Esophagus mucosa (tissue), 1 donor: Measurements from ENCODE around the gene LTF. TPM values are rescaled to one million over a fixed set of nuclear protein-coding genes. Genes with fewer than 3 reads are reported as not detected.

Source experiments
- ATAC-seq: fragments of 200-7000 bp; cut with Tn5 transposase; one replicate; pipeline ENCODE4 v1.9.1; 2020
- total RNA-seq: library from RNA; stranded (reverse); gene quantifications from one replicate; pipeline ENCODE4 v1.2.4, GENCODE V29; 2023
- donor health status: DM: yes; HTN: yes; CAD: no.

Gene LTF
- total RNA-seq, 1 donor from 2014 or later, result 108 TPM

- ATAC-seq, result no peak
Observed at GRCh38 chr3:46467562-46467961, 2.9 kb upstream of the LTF start.

GRCh38 chr3:46466871-46467403 is 2.2 kb upstream of the LTF start:
- no peak for ATAC-seq

GRCh38 chr3:46466273-46466672 is 1.6 kb upstream of the LTF start:
- peak; percentile 9 for ATAC-seq

- no peak for ATAC-seq
Observed at GRCh38 chr3:46465196-46465520, 453 bp upstream of the LTF start.

GRCh38 chr3:46463868-46464241 is 850 bp downstream of the LTF start:
- ATAC-seq, result no peak

GRCh38 chr3:46463120-46463867 is 1.4 kb downstream of the LTF start:
- peak; percentile 12 for ATAC-seq

- ATAC-seq, result no peak
Observed at GRCh38 chr3:46462511-46462910, 2.2 kb downstream of the LTF start.

- no peak for ATAC-seq
Observed at GRCh38 chr3:46462111-46462510, 2.6 kb downstream of the LTF start.

GRCh38 chr3:46460051-46460450 is 4.7 kb downstream of the LTF start:
- no peak for ATAC-seq

GRCh38 chr3:46456118-46456517 is 8.6 kb downstream of the LTF start:
- no peak for ATAC-seq

GRCh38 chr3:46455231-46456115 is 9.2 kb downstream of the LTF start:
- peak; percentile 17 for ATAC-seq

GRCh38 chr3:46454606-46455005 is 10.1 kb downstream of the LTF start:
- ATAC-seq, result no peak

GRCh38 chr3:46454209-46454595 is 10.5 kb downstream of the LTF start:
- no peak for ATAC-seq

- no peak for ATAC-seq
Observed at GRCh38 chr3:46453526-46454208, 11.0 kb downstream of the LTF start.

- ATAC-seq, result no peak
Observed at GRCh38 chr3:46449755-46450552, 14.8 kb downstream of the LTF start.

GRCh38 chr3:46448721-46449120 is 16.0 kb downstream of the LTF start:
- no peak for ATAC-seq

GRCh38 chr3:46447228-46447985 is 17.3 kb downstream of the LTF start:
- ATAC-seq, result no peak

GRCh38 chr3:46442576-46443530 is 21.9 kb downstream of the LTF start:
- ATAC-seq, result no peak

GRCh38 chr3:46440531-46441294 is 24.0 kb downstream of the LTF start:
- peak; percentile 68 for ATAC-seq

GRCh38 chr3:46438831-46439230 is 25.9 kb downstream of the LTF start:
- no peak for ATAC-seq
